ENCODE data around the gene ZNF740.

ZNF740 gene

DNA sequence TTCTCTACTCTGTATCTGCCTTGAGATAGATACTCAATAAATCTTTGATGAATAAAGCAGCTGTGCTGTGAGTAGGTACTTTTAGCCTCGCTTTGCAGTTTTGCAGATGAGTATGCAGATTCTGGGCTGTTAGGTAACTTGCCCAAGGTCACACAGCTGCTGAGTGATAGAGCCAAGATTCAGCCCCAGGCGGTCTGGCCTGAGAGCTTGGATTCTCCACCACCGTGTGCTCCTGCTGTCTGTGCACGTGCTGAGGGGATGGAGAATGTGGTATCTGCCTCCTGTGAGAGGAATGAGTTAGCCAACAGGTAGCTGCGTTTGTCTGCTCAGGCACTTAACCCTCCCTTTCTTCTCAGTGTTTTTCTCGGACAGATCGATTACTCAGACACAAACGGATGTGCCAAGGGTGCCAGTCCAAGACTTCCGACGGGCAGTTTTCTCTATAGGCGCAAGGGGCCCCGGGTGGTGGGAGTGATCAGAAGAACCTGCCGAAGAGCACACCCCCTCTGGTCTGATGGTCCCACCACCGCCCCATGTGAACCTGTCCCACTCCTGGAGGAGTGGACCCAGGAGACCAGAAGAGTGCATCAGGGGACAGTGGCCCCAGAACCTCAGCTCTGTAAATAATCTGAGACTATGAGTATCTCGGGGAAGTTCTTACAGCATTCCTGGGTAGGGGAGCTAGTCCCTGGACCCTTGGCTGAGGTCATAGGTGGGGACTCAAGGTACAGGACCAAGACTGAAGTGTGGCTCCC lies 6.8 kb downstream of the ZNF740 start:
- no peak overlapping the region for H3K4me3 ChIP-seq (ENCODE audit: control insufficient read depth, low read depth, low read length)
- TF ChIP-seq CTCF (conservative IDR thresholded peaks at IDR 0.05; ENCODE audit: control insufficient read depth, insufficient read depth, low read depth, low read length) = no peak
- DNase-seq (ENCODE audit: low read depth) = no peak

DNA sequence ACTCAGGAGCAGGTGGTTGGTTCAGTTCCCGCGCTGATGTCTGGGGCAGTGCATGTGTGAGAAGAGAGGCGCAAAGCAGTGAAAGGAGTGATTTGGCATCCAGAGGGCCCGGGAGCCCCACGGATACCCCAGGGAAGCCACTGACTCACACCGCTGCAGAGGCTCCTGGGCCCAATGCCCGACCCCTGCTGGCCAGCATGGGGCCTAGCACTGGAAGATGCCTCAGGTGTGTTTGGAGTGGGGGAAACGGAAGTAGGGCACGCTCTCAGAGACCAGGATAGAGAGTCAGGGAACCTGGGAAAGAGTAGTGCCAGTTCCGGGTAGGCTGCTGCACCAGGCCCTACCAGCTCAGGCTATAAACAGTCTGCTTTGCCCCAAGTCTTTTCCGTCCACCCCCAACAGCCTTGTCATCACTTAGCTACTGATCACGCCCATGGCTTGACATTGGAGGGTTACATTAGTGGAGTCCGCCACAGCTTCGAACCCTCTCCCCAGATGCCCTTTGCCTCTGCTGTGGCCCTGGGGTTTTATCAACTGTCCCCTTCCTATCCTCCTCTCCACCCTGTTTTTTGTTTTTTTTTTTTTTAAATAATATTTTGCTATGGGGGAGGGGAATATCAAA lies 9.7 kb downstream of the ZNF740 start:
- peak; percentile 89 for TF ChIP-seq CTCF (conservative IDR thresholded peaks at IDR 0.05; ENCODE audit: control insufficient read depth, insufficient read depth, low read depth, low read length)
- DNase-seq (ENCODE audit: low read depth) = peak; percentile 70
- H3K4me3 ChIP-seq (ENCODE audit: control insufficient read depth, low read depth, low read length) = no peak overlapping the region

GRCh38 chr12:53191096-53191884 lies 10.8 kb downstream of the ZNF740 start:
- H3K4me3 ChIP-seq (ENCODE audit: control insufficient read depth, low read depth, low read length) = no peak overlapping the region
- no peak for TF ChIP-seq CTCF (conservative IDR thresholded peaks at IDR 0.05; ENCODE audit: control insufficient read depth, insufficient read depth, low read depth, low read length)
- DNase-seq (ENCODE audit: low read depth) = no peak

DNA sequence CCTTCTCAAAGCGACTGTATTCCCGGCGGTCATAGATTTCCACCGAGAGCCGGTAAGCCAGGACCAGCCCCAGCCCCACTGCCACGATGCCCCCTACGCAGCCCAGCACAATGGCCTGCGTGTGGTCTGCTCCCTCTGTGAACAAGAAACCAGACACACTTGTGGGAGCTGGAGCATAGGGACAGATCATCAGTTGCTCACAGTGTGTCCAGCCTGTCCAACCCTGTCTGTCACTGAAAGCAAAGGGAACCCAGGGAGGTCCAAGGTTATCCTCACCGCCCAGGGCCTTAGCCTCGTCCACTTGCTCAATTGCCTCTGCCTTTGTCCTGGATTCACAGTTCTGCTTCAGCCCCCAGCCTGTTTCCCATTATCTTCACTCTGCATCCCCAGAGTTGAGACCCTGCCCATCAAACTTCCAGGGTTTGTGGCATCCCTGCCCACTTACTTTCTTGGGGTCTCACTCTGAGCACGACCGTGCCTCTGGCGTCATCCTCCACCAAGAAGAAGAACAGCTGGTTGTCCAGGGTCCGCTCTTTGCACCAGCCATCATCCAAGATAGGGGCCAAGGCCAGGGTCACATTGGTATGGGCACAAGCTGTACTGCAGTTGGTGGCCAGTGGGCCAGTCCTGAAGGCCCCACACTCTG lies 11.5 kb downstream of the ZNF740 start:
- TF ChIP-seq CTCF (conservative IDR thresholded peaks at IDR 0.05; ENCODE audit: control insufficient read depth, insufficient read depth, low read depth, low read length) = no peak
- DNase-seq (ENCODE audit: low read depth) = no peak

DNA sequence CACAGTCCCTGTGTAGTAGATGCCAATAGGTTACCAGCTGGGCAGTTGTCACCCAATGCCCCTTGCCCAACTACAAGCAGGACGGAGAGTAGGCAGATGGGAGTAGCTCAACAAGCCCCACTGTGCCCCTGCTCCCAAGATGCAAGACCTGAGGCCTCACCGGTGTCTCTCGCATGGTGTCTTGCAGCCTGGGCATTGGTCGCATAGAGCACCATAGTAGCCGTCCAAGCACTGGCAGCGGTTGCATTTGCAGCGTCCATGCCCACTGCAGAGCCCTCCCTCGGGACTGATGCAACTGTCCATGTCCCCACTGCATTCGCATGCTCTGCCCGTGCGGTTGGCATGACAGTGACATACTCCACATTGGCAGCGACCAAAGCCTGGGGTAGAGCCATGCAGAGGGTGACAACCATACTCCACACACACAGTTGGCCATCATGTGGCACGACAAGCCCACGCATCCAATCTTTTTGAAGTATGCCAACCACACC lies 12.1 kb downstream of the ZNF740 start:
- no peak overlapping the region for H3K4me3 ChIP-seq (ENCODE audit: control insufficient read depth, low read depth, low read length)
- no peak for TF ChIP-seq CTCF (conservative IDR thresholded peaks at IDR 0.05; ENCODE audit: control insufficient read depth, insufficient read depth, low read depth, low read length)
- no peak for DNase-seq (ENCODE audit: low read depth)

More for the DNA sequence above, 11.5 kb downstream of the ZNF740 start:
- H3K4me3 ChIP-seq (ENCODE audit: control insufficient read depth, low read depth, low read length) = no peak overlapping the region

DNA sequence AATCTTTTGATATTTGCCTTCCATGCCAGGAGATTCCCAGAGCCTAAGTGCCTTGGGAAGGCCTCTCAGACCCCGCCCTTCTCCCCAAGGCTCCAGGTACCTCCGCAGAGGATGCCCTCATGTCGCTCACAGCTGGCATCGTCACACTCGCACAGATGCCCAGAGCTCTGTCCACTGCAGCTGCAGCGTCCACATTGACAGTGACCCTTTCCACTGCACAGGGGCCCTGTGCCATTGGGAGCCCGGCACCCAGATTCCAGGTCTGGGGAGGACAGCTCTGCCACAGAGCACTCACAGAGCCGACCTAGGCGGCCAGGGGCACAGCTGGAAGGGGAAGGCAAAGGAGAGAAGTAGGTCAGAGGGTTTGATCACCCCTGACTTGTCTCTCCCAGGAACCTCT lies 12.5 kb downstream of the ZNF740 start:
- TF ChIP-seq CTCF (conservative IDR thresholded peaks at IDR 0.05; ENCODE audit: control insufficient read depth, insufficient read depth, low read depth, low read length) = no peak
- DNase-seq (ENCODE audit: low read depth) = no peak
- H3K4me3 ChIP-seq (ENCODE audit: control insufficient read depth, low read depth, low read length) = no peak overlapping the region
